GM18507 (cell line): ENCODE results near the gene LANCL2.

Source experiments
- DNase-seq: peaks from one replicate; pipeline ENCODE4 v3.0.0; 2011; ENCODE audit warnings: low read depth; ENCODE audit not compliant: insufficient read length; ENCODE audit errors: extremely low spot score
- FAIRE-seq: peaks from 2 replicates; lab custom pipeline; 2011; peaks lifted over from hg19 to GRCh38; lab: Jason Lieb, UNC

The LANCL2 gene

GRCh38 chr7:55360486-55360885, 4.7 kb upstream of the LANCL2 start:
- no peak for DNase-seq
- FAIRE-seq = no peak

- FAIRE-seq (no peak), DNase-seq (no peak)
Measured at GRCh38 chr7:55361560-55361959, 3.6 kb upstream of the LANCL2 start.

GRCh38 chr7:55362927-55363326, 2.2 kb upstream of the LANCL2 start:
- DNase-seq (no peak), FAIRE-seq (no peak)

- no peak for FAIRE-seq
Measured at GRCh38 chr7:55363386-55364170, 1.6 kb upstream of the LANCL2 start.

GRCh38 chr7:55365675-55366460, 731 bp downstream of the LANCL2 start:
- DNase-seq (peak; percentile 89), FAIRE-seq (peak; percentile 91)

More at GRCh38 chr7:55363386-55364170, 1.6 kb upstream of the LANCL2 start:
- DNase-seq = no peak

- no peak for DNase-seq
- no peak for FAIRE-seq
Measured at GRCh38 chr7:55366461-55367070, 1.4 kb downstream of the LANCL2 start.

- DNase-seq (no peak), FAIRE-seq (no peak)
Measured at GRCh38 chr7:55367283-55367840, 2.2 kb downstream of the LANCL2 start.

GRCh38 chr7:55369427-55370400, 4.6 kb downstream of the LANCL2 start:
- DNase-seq (no peak), FAIRE-seq (no peak)

GRCh38 chr7:55374213-55374612, 9.1 kb downstream of the LANCL2 start:
- no peak for DNase-seq
- peak; percentile 39 for FAIRE-seq

- FAIRE-seq (no peak), DNase-seq (no peak)
Measured at GRCh38 chr7:55375237-55375636, 10.1 kb downstream of the LANCL2 start.

GRCh38 chr7:55377162-55377817, 12.2 kb downstream of the LANCL2 start:
- no peak for DNase-seq

GRCh38 chr7:55379285-55379684, 14.1 kb downstream of the LANCL2 start:
- DNase-seq = no peak
- FAIRE-seq = no peak

More at GRCh38 chr7:55377162-55377817, 12.2 kb downstream of the LANCL2 start:
- no peak for FAIRE-seq

- DNase-seq (no peak), FAIRE-seq (no peak)
Measured at GRCh38 chr7:55381189-55381588, 16.1 kb downstream of the LANCL2 start.

- FAIRE-seq (no peak), DNase-seq (no peak)
Measured at GRCh38 chr7:55381696-55382095, 16.6 kb downstream of the LANCL2 start.

- FAIRE-seq (no peak), DNase-seq (no peak)
Measured at GRCh38 chr7:55382251-55382650, 17.1 kb downstream of the LANCL2 start.

GRCh38 chr7:55386541-55386940, 21.4 kb downstream of the LANCL2 start:
- DNase-seq (no peak), FAIRE-seq (no peak)

- no peak for DNase-seq
- FAIRE-seq = no peak
Measured at GRCh38 chr7:55387062-55387965, 22.2 kb downstream of the LANCL2 start.
